ENCODE data around the gene DHRSX.
A peak's percentile ranks its signal among the peaks of the same experiment; 100 is the strongest.
"Not testable (repeated sequence)": the region's sequence is repeated elsewhere in the genome, so short reads cannot be mapped to it uniquely, and the experiment has no call there.

DHRSX gene

GRCh38 chrX:2419418-2419817, 81.4 kb downstream of the DHRSX start:
- DNase-seq, result not testable (repeated sequence)

DNA sequence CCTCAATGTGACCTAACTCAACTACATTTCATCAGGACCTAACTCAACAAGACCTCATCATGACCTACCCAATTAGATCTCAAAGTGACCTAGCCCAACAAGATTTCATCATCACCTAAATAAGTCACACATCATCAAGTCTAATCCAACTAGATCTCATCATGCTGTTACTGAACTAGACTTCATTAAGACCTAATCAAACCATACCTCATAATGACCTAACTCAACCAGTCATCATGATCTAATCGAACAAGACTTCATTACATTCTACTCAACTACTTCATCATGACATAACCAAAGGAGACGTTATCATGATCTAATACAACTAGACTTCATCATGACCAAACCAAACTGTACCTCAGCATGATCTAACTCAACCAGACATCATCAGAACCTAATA, 82.8 kb downstream of the DHRSX start:
- DNase-seq, result peak; percentile 2

GRCh38 chrX:2416851-2417604, 83.7 kb downstream of the DHRSX start:
- DNase-seq, result peak; percentile 19

GRCh38 chrX:2414384-2414783, 86.4 kb downstream of the DHRSX start:
- DNase-seq, result no peak

DNA sequence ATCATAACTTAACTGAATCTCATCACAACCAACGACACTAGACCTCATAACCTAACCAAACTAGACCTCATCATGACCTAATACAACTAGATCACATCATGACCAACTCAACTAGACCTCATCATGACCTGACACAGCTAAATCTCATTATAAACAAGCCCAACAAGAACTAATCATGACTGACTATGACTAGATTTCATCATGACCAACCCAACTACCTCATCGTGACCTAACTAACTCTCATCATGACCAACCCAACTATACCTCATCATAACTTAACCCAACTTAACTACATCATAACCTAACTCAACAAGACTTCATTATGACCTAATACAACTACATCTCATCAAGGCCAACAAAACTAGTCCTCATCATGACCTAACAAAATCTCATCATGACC, 86.8 kb downstream of the DHRSX start:
- no peak for DNase-seq

- no peak for DNase-seq
Observed at GRCh38 chrX:2412131-2412530, 88.6 kb downstream of the DHRSX start.

DNA sequence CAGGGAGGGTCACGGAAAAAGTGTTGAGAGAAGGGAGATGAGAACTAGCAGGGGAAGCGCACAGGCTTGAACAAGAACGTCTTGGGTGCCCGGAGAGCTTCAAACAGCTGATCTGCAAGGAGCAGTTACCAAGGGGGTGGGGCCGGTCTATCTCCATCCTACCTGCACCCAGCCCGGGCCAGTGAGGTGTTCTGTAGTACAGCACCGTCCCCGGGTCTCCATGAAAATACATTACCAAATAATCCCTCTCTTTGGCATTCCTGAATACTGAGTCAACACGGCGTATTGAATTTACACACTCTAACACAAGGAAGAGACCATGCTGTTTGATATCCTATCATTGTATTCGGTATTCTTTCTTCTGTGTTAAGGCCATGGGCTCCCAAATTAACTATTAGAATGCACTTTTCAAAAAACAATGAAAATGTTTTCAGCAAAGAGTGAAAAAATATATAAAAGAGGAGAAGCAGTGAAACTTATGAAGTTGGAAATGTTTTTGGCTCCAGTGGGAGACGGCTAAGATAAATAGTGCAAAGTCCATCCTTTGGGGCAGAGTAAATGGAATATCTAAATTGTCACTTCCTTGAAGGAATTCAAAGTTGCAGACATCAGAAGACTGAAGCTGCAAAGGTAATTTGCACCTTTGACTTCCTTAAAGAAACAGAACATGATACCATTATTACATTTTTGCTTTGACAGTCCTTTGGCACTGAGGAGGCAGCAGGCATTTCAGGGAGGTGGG, 90.3 kb downstream of the DHRSX start:
- no peak for DNase-seq

DNA sequence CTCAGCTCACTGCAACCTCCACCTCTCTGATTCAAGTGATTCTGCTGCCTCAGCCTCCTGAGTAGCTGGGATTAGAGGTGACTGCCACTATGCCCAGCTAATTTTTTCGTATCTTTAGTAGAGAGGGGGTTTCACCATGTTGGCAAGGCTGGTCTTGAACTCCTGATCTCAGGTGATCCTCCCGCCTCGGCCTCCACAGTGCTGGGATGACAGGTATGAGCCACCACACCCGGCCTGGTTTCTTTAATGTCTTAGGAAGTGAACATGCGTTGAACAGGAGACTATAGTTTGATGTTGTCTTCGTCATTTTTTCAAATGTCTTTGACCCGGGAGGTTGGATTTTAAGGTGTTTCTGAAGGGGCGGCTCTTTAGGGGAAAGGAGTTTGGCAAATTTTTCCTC, 91.0 kb downstream of the DHRSX start:
- no peak for DNase-seq

- no peak for DNase-seq
Observed at GRCh38 chrX:2408856-2409255, 91.9 kb downstream of the DHRSX start.

GRCh38 chrX:2406891-2407518, 93.8 kb downstream of the DHRSX start:
- DNase-seq, result no peak

DNA sequence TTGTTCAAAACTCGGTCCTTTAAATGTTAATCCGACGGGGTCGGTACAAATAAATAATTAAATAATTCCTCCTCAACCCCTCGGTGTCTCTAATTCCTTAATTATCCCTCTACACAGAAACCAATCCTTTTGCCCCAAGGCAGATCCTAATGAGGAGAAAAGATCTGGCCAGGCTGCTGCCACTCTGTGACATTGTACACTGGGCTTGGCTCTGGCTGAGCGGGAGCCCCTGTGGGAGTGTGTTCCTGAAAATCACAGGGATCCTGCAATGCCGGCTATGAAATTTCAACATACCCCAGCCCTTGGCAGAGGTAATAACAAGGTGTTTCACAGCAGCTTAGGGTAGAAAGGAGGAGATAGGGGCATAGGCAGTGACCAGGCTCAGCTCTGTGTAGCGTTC, 96.0 kb downstream of the DHRSX start:
- no peak for DNase-seq

- no peak for DNase-seq
Observed at GRCh38 chrX:2402361-2402690, 98.5 kb downstream of the DHRSX start.

GRCh38 chrX:2401590-2402360, 99.0 kb downstream of the DHRSX start:
- DNase-seq, result no peak

DNA sequence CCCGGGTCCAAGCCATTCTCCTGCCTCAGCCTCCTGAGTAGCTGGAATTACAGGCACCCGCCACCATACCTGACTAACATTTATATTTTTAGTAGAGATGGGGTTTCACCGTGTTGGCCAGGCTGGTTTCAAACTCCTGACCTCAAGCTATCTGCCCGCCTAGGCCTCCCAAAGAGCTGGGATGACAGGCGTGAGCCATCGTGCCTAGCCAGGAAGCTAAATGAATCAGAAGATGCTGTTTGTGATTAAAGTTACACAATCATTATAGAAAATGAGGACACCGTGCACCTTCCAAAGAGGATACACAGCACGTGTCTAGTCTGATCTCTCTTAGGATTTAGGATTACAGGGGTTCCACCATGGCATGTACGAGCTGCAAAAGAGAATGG, 99.6 kb downstream of the DHRSX start:
- no peak for DNase-seq

DNA sequence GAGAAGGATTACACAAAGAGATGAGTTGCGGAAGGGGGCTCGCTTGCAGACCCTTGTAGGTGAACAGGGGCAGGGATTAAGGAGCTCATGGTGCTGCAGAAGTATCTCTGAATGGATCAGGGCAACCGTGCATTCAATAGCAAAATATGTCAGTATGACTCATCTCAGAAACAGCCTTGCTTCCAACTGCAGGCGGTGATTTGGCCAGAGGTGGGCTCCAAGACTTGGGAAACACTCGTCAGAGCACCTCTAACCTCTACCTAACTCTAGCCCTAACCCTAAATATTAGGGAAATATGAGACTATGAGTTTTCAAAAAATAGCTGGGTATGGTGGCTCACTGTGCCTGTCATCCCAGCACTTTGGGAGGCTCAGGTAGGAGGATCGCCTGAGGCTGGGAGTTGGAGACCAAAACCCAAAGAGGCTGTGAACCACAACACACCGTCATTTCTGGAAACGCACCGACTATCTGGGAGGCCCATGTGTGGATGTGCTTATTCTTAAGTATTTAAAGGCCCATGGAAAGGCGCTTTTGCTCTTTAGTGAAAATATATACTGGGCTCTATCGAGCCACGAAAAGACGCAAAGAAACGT, 102.6 kb downstream of the DHRSX start:
- DNase-seq, result no peak

GRCh38 chrX:2397229-2398063, 103.3 kb downstream of the DHRSX start:
- no peak for DNase-seq

DNA sequence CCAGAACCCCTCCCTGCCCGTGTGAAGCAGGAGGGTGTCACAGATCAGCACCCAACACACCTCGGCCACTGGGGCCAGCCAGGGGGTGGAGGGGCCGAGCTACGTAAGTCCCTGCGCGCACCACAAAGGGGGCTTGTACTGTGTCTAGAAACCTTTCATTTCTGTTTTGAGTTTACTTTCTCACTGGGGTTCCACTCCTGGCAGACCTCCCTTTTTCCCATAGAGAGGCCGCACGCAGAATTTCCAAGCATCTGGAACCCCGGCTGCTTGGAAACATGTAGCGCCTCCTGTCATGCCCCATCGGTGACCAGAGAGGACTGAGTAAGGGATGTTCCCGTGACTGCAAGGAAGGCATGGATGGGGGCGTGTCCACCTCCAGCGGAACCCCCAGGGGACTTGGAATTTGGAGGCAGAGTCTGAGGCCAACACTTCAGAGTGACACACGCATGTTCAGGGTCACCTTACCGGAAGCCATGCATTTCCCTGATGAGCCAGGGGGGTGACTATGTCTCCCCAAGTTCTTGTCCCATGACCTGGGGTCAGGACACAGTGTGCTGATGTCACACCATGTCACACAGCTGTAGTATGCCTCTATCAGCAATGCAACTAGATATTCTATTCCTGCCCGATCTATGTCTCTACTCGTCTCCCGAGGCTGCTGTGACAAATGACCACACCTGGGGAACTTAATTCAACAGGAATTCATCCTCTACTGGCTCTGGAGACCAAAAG, 105.3 kb downstream of the DHRSX start:
- DNase-seq, result no peak

GRCh38 chrX:2391869-2392606, 108.7 kb downstream of the DHRSX start:
- no peak for DNase-seq

DNA sequence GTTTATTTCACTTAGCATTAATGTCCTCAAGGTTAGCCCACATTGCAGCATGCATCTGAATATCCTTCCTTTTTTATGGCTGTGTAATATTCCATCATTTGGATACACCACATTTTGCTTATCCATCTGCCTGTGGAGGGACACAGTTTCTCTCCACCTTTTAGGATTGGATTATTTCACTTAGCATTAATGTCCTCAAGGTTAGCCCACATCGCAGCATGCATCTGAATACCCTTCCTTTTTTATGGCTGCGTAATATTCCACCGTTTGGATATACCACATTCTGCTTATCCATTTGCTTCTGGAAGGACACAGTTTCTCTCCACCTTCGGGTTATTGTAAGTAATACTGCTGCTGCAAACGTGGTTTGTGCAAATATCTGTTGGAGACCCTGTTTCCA, 110.0 kb downstream of the DHRSX start:
- no peak for DNase-seq

- not testable (repeated sequence) for DNase-seq
Observed at GRCh38 chrX:2389731-2390130, 111.0 kb downstream of the DHRSX start.

GRCh38 chrX:2389324-2389723, 111.5 kb downstream of the DHRSX start:
- no peak for DNase-seq
